ENCODE measurements around the gene ST8SIA6.
"Not testable (repeated sequence)": the region's sequence is repeated elsewhere in the genome, so short reads cannot be mapped to it uniquely, and the experiment has no call there.

Gene ST8SIA6

GRCh38 chr10:17340144-17340829 lies 114.1 kb downstream of the ST8SIA6 start:
- DNase-seq, result no peak

- no peak for DNase-seq
Observed at GRCh38 chr10:17335065-17335464, 119.3 kb downstream of the ST8SIA6 start.

GRCh38 chr10:17330501-17330900 lies 123.9 kb downstream of the ST8SIA6 start:
- DNase-seq, result no peak

- DNase-seq, result no peak
Observed at GRCh38 chr10:17326377-17326776, 128.0 kb downstream of the ST8SIA6 start.

- not testable (repeated sequence) for DNase-seq
Observed at GRCh38 chr10:17321957-17322356, 132.4 kb downstream of the ST8SIA6 start.

- no peak for DNase-seq
Observed at GRCh38 chr10:17316488-17317170, 137.8 kb downstream of the ST8SIA6 start.

- no peak for DNase-seq
Observed at GRCh38 chr10:17309435-17309834, 145.0 kb downstream of the ST8SIA6 start.

- no peak for DNase-seq
Observed at GRCh38 chr10:17307123-17307522, 147.3 kb downstream of the ST8SIA6 start.

- no peak for DNase-seq
Observed at GRCh38 chr10:17292375-17292774, 162.0 kb downstream of the ST8SIA6 start.

- no peak for DNase-seq
Observed at GRCh38 chr10:17290226-17290625, 164.2 kb downstream of the ST8SIA6 start.

- no peak for DNase-seq
Observed at GRCh38 chr10:17289763-17290162, 164.6 kb downstream of the ST8SIA6 start.

GRCh38 chr10:17286562-17287550 lies 167.5 kb downstream of the ST8SIA6 start:
- no peak for DNase-seq

- DNase-seq, result no peak
Observed at GRCh38 chr10:17282311-17282710, 172.1 kb downstream of the ST8SIA6 start.

- DNase-seq, result no peak
Observed at GRCh38 chr10:17278607-17279240, 175.7 kb downstream of the ST8SIA6 start.

GRCh38 chr10:17276756-17277424 lies 177.5 kb downstream of the ST8SIA6 start:
- DNase-seq, result no peak

- no peak for DNase-seq
Observed at GRCh38 chr10:17273403-17273802, 181.0 kb downstream of the ST8SIA6 start.

GRCh38 chr10:17272648-17273047 lies 181.7 kb downstream of the ST8SIA6 start:
- DNase-seq, result no peak

All from activated CD4-positive, alpha-beta T cell treated with anti-CD3 and anti-CD28 coated beads, Interleukin-2, amount 50 U/mL, for 1 hour (primary cell).